IMR-90 (cell line): ENCODE results near the gene UQCRC1. TPM values are rescaled to one million over a fixed set of nuclear protein-coding genes. Genes with fewer than 3 reads are reported as not detected.

Source experiments
- ATAC-seq: fragments of 200-7000 bp; cut with Tn5 transposase; 2 replicates; pipeline ENCODE4 v1.9.1; 2020; ENCODE audit warnings: low read depth, mild to moderate bottlenecking, moderate library complexity
- BruUV-seq: library from RNA; stranded (reverse); fragments of 400-500 nt; replicated peaks from 2 replicates; lab custom pipeline; 2021; lab: Mats Ljungman, UMichigan
- CTCF ChIA-PET: fragments of 300-600 bp; formaldehyde crosslinking; extraction: SDS; loops from one replicate; lab custom pipeline; 2021; ENCODE audit warnings: antibody characterized with exemption; lab: Yijun Ruan, JAX
- POLR2A ChIA-PET: fragments of 300-600 bp; sonication (Branson Sonifier 250); formaldehyde crosslinking; loops from one replicate; lab custom pipeline; 2022; ENCODE audit warnings: antibody characterized with exemption; ENCODE audit not compliant: unreplicated experiment; lab: Charles Lee
- DNase-seq: peaks from one replicate; pipeline ENCODE4 v3.0.0; 2013
- H2AFZ ChIP-seq: replicated peaks from 2 replicates; pipeline ENCODE3; 2013; ENCODE audit warnings: low read length, mild to moderate bottlenecking; ENCODE audit not compliant: poor library complexity
- H2AK5ac ChIP-seq: 2 replicates; pipeline ENCODE4 v1.6.1; 2013; ENCODE audit warnings: low read depth, low read length, inconsistent platforms
- H2AK9ac ChIP-seq: replicated peaks from 2 replicates; pipeline ENCODE3; 2013; ENCODE audit warnings: mild to moderate bottlenecking, low read depth, low read length, moderate library complexity; ENCODE audit not compliant: poor library complexity
- H2BK120ac ChIP-seq: 2 replicates; pipeline ENCODE4 v1.6.1; 2013; ENCODE audit warnings: low read depth, low read length, inconsistent platforms
- H2BK15ac ChIP-seq: 3 replicates; pipeline ENCODE4 v1.6.1; 2013; ENCODE audit warnings: low read depth, low read length, inconsistent platforms
- H2BK20ac ChIP-seq: 2 replicates; pipeline ENCODE4 v1.6.1; 2013; ENCODE audit warnings: low read depth, mild to moderate bottlenecking, inconsistent platforms, low read length, moderate library complexity
- H2BK5ac ChIP-seq: 2 replicates; pipeline ENCODE4 v1.6.1; 2013; ENCODE audit warnings: mild to moderate bottlenecking, low read depth, low read length, inconsistent platforms; ENCODE audit not compliant: poor library complexity, severe bottlenecking
- H3K14ac ChIP-seq: replicated peaks from 2 replicates; pipeline ENCODE4 v1.6.1; 2013; ENCODE audit warnings: low read depth, low read length, inconsistent platforms
- H3K18ac ChIP-seq: 2 replicates; pipeline ENCODE4 v1.6.1; 2013; ENCODE audit warnings: low read depth, low read length, control low read depth
- H3K23ac ChIP-seq: 2 replicates; pipeline ENCODE4 v1.6.1; 2013; ENCODE audit warnings: low read depth, low read length, inconsistent platforms
- H3K27ac ChIP-seq: 2 replicates; pipeline ENCODE4 v1.5.1; 2013; ENCODE audit warnings: mild to moderate bottlenecking, control low read depth, low read length; ENCODE audit not compliant: insufficient read depth
- H3K27me3 ChIP-seq: 2 replicates; pipeline ENCODE4 v1.6.1; 2013; ENCODE audit warnings: low read length; ENCODE audit not compliant: control insufficient read depth, insufficient read depth
- H3K36me3 ChIP-seq: 2 replicates; pipeline ENCODE4 v1.6.1; 2013; ENCODE audit warnings: low read length, mixed read lengths; ENCODE audit not compliant: control insufficient read depth, insufficient read depth
- H3K4ac ChIP-seq: 2 replicates; pipeline ENCODE4 v1.6.1; 2013; ENCODE audit warnings: low read depth, low read length, inconsistent platforms
- H3K4me1 ChIP-seq: 2 replicates; pipeline ENCODE4 v1.6.1; 2013; ENCODE audit warnings: low read length, mixed read lengths; ENCODE audit not compliant: control insufficient read depth, insufficient read depth
- H3K4me2 ChIP-seq: 2 replicates; pipeline ENCODE4 v1.6.1; 2013; ENCODE audit warnings: low read depth, mild to moderate bottlenecking, control low read depth, low read length, moderate library complexity
- H3K4me3 ChIP-seq: 2 replicates; pipeline ENCODE4 v1.5.1; 2013; ENCODE audit warnings: low read depth, mild to moderate bottlenecking, control low read depth, low read length, moderate library complexity; ENCODE audit not compliant: insufficient read depth
- H3K56ac ChIP-seq: 2 replicates; pipeline ENCODE4 v1.6.1; 2013; ENCODE audit warnings: low read length, inconsistent platforms; ENCODE audit not compliant: insufficient read depth; ENCODE audit errors: extremely low read depth
- H3K79me1 ChIP-seq, 2 experiments: 2 replicates each; pipeline ENCODE4 v1.6.1; 2013; ENCODE audit warnings: low read length in 2 of 2, inconsistent platforms in 1 of 2, low read depth in 1 of 2
- H3K9ac ChIP-seq: 2 replicates; pipeline ENCODE4 v1.6.1; 2013; ENCODE audit warnings: low read depth, low read length, control low read depth
- H3K9me1 ChIP-seq: 2 replicates; pipeline ENCODE4 v1.6.1; 2013; ENCODE audit warnings: low read length, inconsistent platforms; ENCODE audit not compliant: insufficient read depth
- H3K9me3 ChIP-seq: 2 replicates; pipeline ENCODE4 v1.6.1; 2013; ENCODE audit warnings: low read length; ENCODE audit not compliant: control insufficient read depth, insufficient read depth
- H4K20me1 ChIP-seq: 2 replicates; pipeline ENCODE4 v1.6.1; 2013; ENCODE audit warnings: low read length, inconsistent platforms; ENCODE audit not compliant: insufficient read depth
- H4K5ac ChIP-seq: 2 replicates; pipeline ENCODE4 v1.6.1; 2013; ENCODE audit warnings: mild to moderate bottlenecking, low read depth, low read length, control low read depth
- H4K8ac ChIP-seq, 2 experiments: 2 replicates each; pipeline ENCODE4 v1.6.1; 2013; ENCODE audit warnings: low read depth in 2 of 2, low read length in 2 of 2, control low read depth in 1 of 2, inconsistent platforms in 1 of 2
- H4K91ac ChIP-seq: 2 replicates; pipeline ENCODE4 v1.6.1; 2013; ENCODE audit warnings: low read depth, low read length, inconsistent platforms; ENCODE audit not compliant: insufficient read depth
- CEBPB ChIP-seq: IDR thresholded peaks from 2 replicates; pipeline ENCODE4 v1.6.1; 2012; ENCODE audit warnings: low read depth, low read length, improper control_type of control experiment
- CHD1 ChIP-seq: IDR thresholded peaks from 2 replicates; pipeline ENCODE4 v1.6.1; 2012; ENCODE audit warnings: low read depth, low read length, improper control_type of control experiment
- FOS ChIP-seq: fragments of 150-350 bp; IDR thresholded peaks from 2 replicates; pipeline ENCODE4 v1.6.1; 2016; ENCODE audit warnings: low read depth, low read length
- MAFK ChIP-seq: IDR thresholded peaks from 2 replicates; pipeline ENCODE4 v1.6.1; 2012; ENCODE audit warnings: low read depth, low read length, improper control_type of control experiment
- MAZ ChIP-seq: IDR thresholded peaks from 2 replicates; pipeline ENCODE4 v1.6.1; 2012; ENCODE audit warnings: low read depth, mild to moderate bottlenecking, low read length, improper control_type of control experiment, moderate library complexity, borderline replicate concordance
- WGBS, 2 experiments: methylation state at CpG; one replicate each; pipeline versions ENCODE4 v1.1.5 to v1.1.7; 2013; ENCODE audit warnings: missing lambda C conversion rate in 2 of 2; ENCODE audit not compliant: insufficient read length in 1 of 2; ENCODE audit errors: extremely low coverage in 2 of 2; 5-methylcytosine and 5-hydroxymethylcytosine counted together
- dilution Hi-C: fragments of 300-500 bp; cut with HindIII; formaldehyde crosslinking; loops from one replicate; pipeline ENCODE4 v1.14.3; 2018; ENCODE audit warnings: low sequenced_read_pairs; ENCODE audit not compliant: unreplicated experiment
- in situ Hi-C: fragments of 300-500 bp; cut with MboI; formaldehyde crosslinking; loops from 3 replicates; pipeline ENCODE4 v1.14.3; 2019; ENCODE audit warnings: low sequenced_read_pairs, inconsistent platforms, mixed read lengths
- intact Hi-C: fragments of 100-400 bp; cut with micrococcal nuclease; formaldehyde crosslinking; loops from 2 replicates; pipeline ENCODE4 v1.10.0; 2022
- polyA plus RNA-seq, 3 experiments: library from polyadenylated mRNA; depleted of rRNA; stranded (reverse); fragments of >200 nt; gene quantifications; 2 replicates each; pipeline ENCODE4 v1.2.3, GENCODE V29; 2012; ENCODE audit warnings: low replicate concordance in 1 of 3
- total RNA-seq: library from RNA; depleted of rRNA; stranded (reverse); fragments of >200 nt; gene quantifications from 2 replicates; pipeline ENCODE4 v1.2.3, GENCODE V29; 2012
- TF ChIP-seq, protein P1 (sequence below): conservative IDR thresholded peaks from 2 replicates; pipeline ENCODE4 v1.5.1; 2012; ENCODE audit warnings: mild to moderate bottlenecking, low read depth, low read length, improper control_type of control experiment

Gene UQCRC1
- total and polyA plus RNA-seq, 2 of the 4 experiments (the other 2 are of a cell fraction): 474 to 1,365 TPM

- Histone ChIP-seq H4K8ac (peak overlapping the region; percentile 76 to 95), H3K4me3 (no peak overlapping the region), H3K9ac (peak overlapping the region; percentile 63), H2BK5ac (peak overlapping the region; percentile 90), H2AFZ (peak overlapping the region; percentile 73), H4K91ac (peak overlapping the region; percentile 89), H2AK5ac (peak overlapping the region; percentile 90), H3K4me2 (peak overlapping the region; percentile 79), H3K79me1 (peaks cover 0 to 4% of the 10 kb centered on the region in 2 experiments; a peak in 1 of 4 replicates), H3K23ac (peak overlapping the region; percentile 76; the same call in 1 of the 2 replicates), H3K9me3 (peaks cover 10% of the 10 kb centered on the region), H3K4me1 (peaks cover 25% of the 10 kb centered on the region), H3K36me3 (no peaks in the 10 kb centered on the region), H3K9me1 (peaks cover 5% of the 10 kb centered on the region; the same call in 1 of the 2 replicates), H2AK9ac (no peak overlapping the region), H3K18ac (peak overlapping the region; percentile 100), H2BK15ac (peak overlapping the region; percentile 95), H3K14ac (peak overlapping the region; percentile 94), H2BK20ac (peak overlapping the region; percentile 96), H3K56ac (peak overlapping the region; percentile 65; the same call in 1 of the 2 replicates), H4K5ac (peak overlapping the region; percentile 98), H3K27ac (peak overlapping the region; percentile 99), H4K20me1 (no peaks in the 10 kb centered on the region), H3K27me3 (no peaks in the 10 kb centered on the region), H3K4ac (peak overlapping the region; percentile 94), H2BK120ac (peak overlapping the region; percentile 99)
- WGBS, 2 experiments: no CpG with 5 or more reads among the region's 3 CpGs
- BruUV-seq: no TSS peak
- POLR2A ChIA-PET: interaction anchor here (0.6 kb wide), 1 partner anchor 35 kb away, joined by 4 read pairs; no protein-coding TSS in a partner anchor
- intact Hi-C loops: no loop called here
- CTCF ChIA-PET: interaction anchor here (1.2 kb wide), 1 partner anchor 21 kb away, joined by 3 read pairs; the partner anchor contains the start of gene SLC26A6
- dilution Hi-C loops: no loop called here
- in situ Hi-C loops: no loop called here
- DNase-seq (peak; percentile 82), ATAC-seq (peak; percentile 36)
- TF ChIP-seq MAFK (no peak; the same call in 1 of the 2 replicates), MAZ (no peak), CEBPB (peak; percentile 98), FOS (peak; percentile 91), CHD1 (no peak)
- TF ChIP-seq, protein P1, sequence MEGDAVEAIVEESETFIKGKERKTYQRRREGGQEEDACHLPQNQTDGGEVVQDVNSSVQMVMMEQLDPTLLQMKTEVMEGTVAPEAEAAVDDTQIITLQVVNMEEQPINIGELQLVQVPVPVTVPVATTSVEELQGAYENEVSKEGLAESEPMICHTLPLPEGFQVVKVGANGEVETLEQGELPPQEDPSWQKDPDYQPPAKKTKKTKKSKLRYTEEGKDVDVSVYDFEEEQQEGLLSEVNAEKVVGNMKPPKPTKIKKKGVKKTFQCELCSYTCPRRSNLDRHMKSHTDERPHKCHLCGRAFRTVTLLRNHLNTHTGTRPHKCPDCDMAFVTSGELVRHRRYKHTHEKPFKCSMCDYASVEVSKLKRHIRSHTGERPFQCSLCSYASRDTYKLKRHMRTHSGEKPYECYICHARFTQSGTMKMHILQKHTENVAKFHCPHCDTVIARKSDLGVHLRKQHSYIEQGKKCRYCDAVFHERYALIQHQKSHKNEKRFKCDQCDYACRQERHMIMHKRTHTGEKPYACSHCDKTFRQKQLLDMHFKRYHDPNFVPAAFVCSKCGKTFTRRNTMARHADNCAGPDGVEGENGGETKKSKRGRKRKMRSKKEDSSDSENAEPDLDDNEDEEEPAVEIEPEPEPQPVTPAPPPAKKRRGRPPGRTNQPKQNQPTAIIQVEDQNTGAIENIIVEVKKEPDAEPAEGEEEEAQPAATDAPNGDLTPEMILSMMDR: no peak
Observed at GRCh38 chr3:48614044-48614443, 4.6 kb upstream of the UQCRC1 start.
